IMR-90 (cell line): ENCODE results near the gene PLEKHF1. TPM values are rescaled to one million over a fixed set of nuclear protein-coding genes. Genes with fewer than 3 reads are reported as not detected.

Source experiments
- ATAC-seq: fragments of 200-7000 bp; cut with Tn5 transposase; 2 replicates; pipeline ENCODE4 v1.9.1; 2020; ENCODE audit warnings: low read depth, mild to moderate bottlenecking, moderate library complexity
- BruUV-seq: library from RNA; stranded (reverse); fragments of 400-500 nt; replicated peaks from 2 replicates; lab custom pipeline; 2021; lab: Mats Ljungman, UMichigan
- CTCF ChIA-PET: fragments of 300-600 bp; formaldehyde crosslinking; extraction: SDS; loops from one replicate; lab custom pipeline; 2021; ENCODE audit warnings: antibody characterized with exemption; lab: Yijun Ruan, JAX
- POLR2A ChIA-PET: fragments of 300-600 bp; sonication (Branson Sonifier 250); formaldehyde crosslinking; loops from one replicate; lab custom pipeline; 2022; ENCODE audit warnings: antibody characterized with exemption; ENCODE audit not compliant: unreplicated experiment; lab: Charles Lee
- DNase-seq: peaks from one replicate; pipeline ENCODE4 v3.0.0; 2013
- H2AFZ ChIP-seq: replicated peaks from 2 replicates; pipeline ENCODE3; 2013; ENCODE audit warnings: low read length, mild to moderate bottlenecking; ENCODE audit not compliant: poor library complexity
- H2AK5ac ChIP-seq: 2 replicates; pipeline ENCODE4 v1.6.1; 2013; ENCODE audit warnings: low read depth, low read length, inconsistent platforms
- H2AK9ac ChIP-seq: replicated peaks from 2 replicates; pipeline ENCODE3; 2013; ENCODE audit warnings: mild to moderate bottlenecking, low read depth, low read length, moderate library complexity; ENCODE audit not compliant: poor library complexity
- H2BK120ac ChIP-seq: 2 replicates; pipeline ENCODE4 v1.6.1; 2013; ENCODE audit warnings: low read depth, low read length, inconsistent platforms
- H2BK15ac ChIP-seq: 3 replicates; pipeline ENCODE4 v1.6.1; 2013; ENCODE audit warnings: low read depth, low read length, inconsistent platforms
- H2BK20ac ChIP-seq: 2 replicates; pipeline ENCODE4 v1.6.1; 2013; ENCODE audit warnings: low read depth, mild to moderate bottlenecking, inconsistent platforms, low read length, moderate library complexity
- H2BK5ac ChIP-seq: 2 replicates; pipeline ENCODE4 v1.6.1; 2013; ENCODE audit warnings: mild to moderate bottlenecking, low read depth, low read length, inconsistent platforms; ENCODE audit not compliant: poor library complexity, severe bottlenecking
- H3K14ac ChIP-seq: replicated peaks from 2 replicates; pipeline ENCODE4 v1.6.1; 2013; ENCODE audit warnings: low read depth, low read length, inconsistent platforms
- H3K18ac ChIP-seq: 2 replicates; pipeline ENCODE4 v1.6.1; 2013; ENCODE audit warnings: low read depth, low read length, control low read depth
- H3K23ac ChIP-seq: 2 replicates; pipeline ENCODE4 v1.6.1; 2013; ENCODE audit warnings: low read depth, low read length, inconsistent platforms
- H3K27ac ChIP-seq: 2 replicates; pipeline ENCODE4 v1.5.1; 2013; ENCODE audit warnings: mild to moderate bottlenecking, control low read depth, low read length; ENCODE audit not compliant: insufficient read depth
- H3K27me3 ChIP-seq: 2 replicates; pipeline ENCODE4 v1.6.1; 2013; ENCODE audit warnings: low read length; ENCODE audit not compliant: control insufficient read depth, insufficient read depth
- H3K36me3 ChIP-seq: 2 replicates; pipeline ENCODE4 v1.6.1; 2013; ENCODE audit warnings: low read length, mixed read lengths; ENCODE audit not compliant: control insufficient read depth, insufficient read depth
- H3K4ac ChIP-seq: 2 replicates; pipeline ENCODE4 v1.6.1; 2013; ENCODE audit warnings: low read depth, low read length, inconsistent platforms
- H3K4me1 ChIP-seq: 2 replicates; pipeline ENCODE4 v1.6.1; 2013; ENCODE audit warnings: low read length, mixed read lengths; ENCODE audit not compliant: control insufficient read depth, insufficient read depth
- H3K4me2 ChIP-seq: 2 replicates; pipeline ENCODE4 v1.6.1; 2013; ENCODE audit warnings: low read depth, mild to moderate bottlenecking, control low read depth, low read length, moderate library complexity
- H3K4me3 ChIP-seq: 2 replicates; pipeline ENCODE4 v1.5.1; 2013; ENCODE audit warnings: low read depth, mild to moderate bottlenecking, control low read depth, low read length, moderate library complexity; ENCODE audit not compliant: insufficient read depth
- H3K56ac ChIP-seq: 2 replicates; pipeline ENCODE4 v1.6.1; 2013; ENCODE audit warnings: low read length, inconsistent platforms; ENCODE audit not compliant: insufficient read depth; ENCODE audit errors: extremely low read depth
- H3K79me1 ChIP-seq, 2 experiments: 2 replicates each; pipeline ENCODE4 v1.6.1; 2013; ENCODE audit warnings: low read length in 2 of 2, inconsistent platforms in 1 of 2, low read depth in 1 of 2
- H3K9ac ChIP-seq: 2 replicates; pipeline ENCODE4 v1.6.1; 2013; ENCODE audit warnings: low read depth, low read length, control low read depth
- H3K9me1 ChIP-seq: 2 replicates; pipeline ENCODE4 v1.6.1; 2013; ENCODE audit warnings: low read length, inconsistent platforms; ENCODE audit not compliant: insufficient read depth
- H3K9me3 ChIP-seq: 2 replicates; pipeline ENCODE4 v1.6.1; 2013; ENCODE audit warnings: low read length; ENCODE audit not compliant: control insufficient read depth, insufficient read depth
- H4K20me1 ChIP-seq: 2 replicates; pipeline ENCODE4 v1.6.1; 2013; ENCODE audit warnings: low read length, inconsistent platforms; ENCODE audit not compliant: insufficient read depth
- H4K5ac ChIP-seq: 2 replicates; pipeline ENCODE4 v1.6.1; 2013; ENCODE audit warnings: mild to moderate bottlenecking, low read depth, low read length, control low read depth
- H4K8ac ChIP-seq, 2 experiments: 2 replicates each; pipeline ENCODE4 v1.6.1; 2013; ENCODE audit warnings: low read depth in 2 of 2, low read length in 2 of 2, control low read depth in 1 of 2, inconsistent platforms in 1 of 2
- H4K91ac ChIP-seq: 2 replicates; pipeline ENCODE4 v1.6.1; 2013; ENCODE audit warnings: low read depth, low read length, inconsistent platforms; ENCODE audit not compliant: insufficient read depth
- BHLHE40 ChIP-seq: fragments of 150-350 bp; IDR thresholded peaks from 2 replicates; pipeline ENCODE4 v1.6.1; 2016; ENCODE audit warnings: mild to moderate bottlenecking, low read depth, low read length
- CTCF ChIP-seq: conservative IDR thresholded peaks from 2 replicates; pipeline ENCODE4 v1.5.1; 2012; ENCODE audit warnings: mild to moderate bottlenecking, low read depth, low read length, improper control_type of control experiment
- ELK1 ChIP-seq: fragments of 150-350 bp; IDR thresholded peaks from 2 replicates; pipeline ENCODE4 v1.6.1; 2016; ENCODE audit warnings: low read depth, mild to moderate bottlenecking, low read length, moderate library complexity, borderline replicate concordance
- MAFK ChIP-seq: IDR thresholded peaks from 2 replicates; pipeline ENCODE4 v1.6.1; 2012; ENCODE audit warnings: low read depth, low read length, improper control_type of control experiment
- MAZ ChIP-seq: IDR thresholded peaks from 2 replicates; pipeline ENCODE4 v1.6.1; 2012; ENCODE audit warnings: low read depth, mild to moderate bottlenecking, low read length, improper control_type of control experiment, moderate library complexity, borderline replicate concordance
- MXI1 ChIP-seq: IDR thresholded peaks from 2 replicates; pipeline ENCODE4 v1.6.1; 2012; ENCODE audit warnings: low read depth, mild to moderate bottlenecking, low read length, moderate library complexity, borderline replicate concordance
- NFE2L2 ChIP-seq: fragments of 150-350 bp; IDR thresholded peaks from 2 replicates; pipeline ENCODE4 v1.6.1; 2016; ENCODE audit warnings: low read depth, mild to moderate bottlenecking, low read length
- POLR2A ChIP-seq: IDR thresholded peaks from 2 replicates; pipeline ENCODE4 v1.6.1; 2012; ENCODE audit warnings: mild to moderate bottlenecking, low read depth, low read length
- RCOR1 ChIP-seq: IDR thresholded peaks from 2 replicates; pipeline ENCODE4 v1.6.1; 2012; ENCODE audit warnings: mild to moderate bottlenecking, low read length, improper control_type of control experiment; ENCODE audit not compliant: insufficient replicate concordance
- SMC3 ChIP-seq: fragments of 150-350 bp; IDR thresholded peaks from 2 replicates; pipeline ENCODE4 v1.6.1; 2016; ENCODE audit warnings: low read depth, mild to moderate bottlenecking, antibody characterized with exemption, low read length, moderate library complexity
- USF2 ChIP-seq: fragments of 150-350 bp; IDR thresholded peaks from 2 replicates; pipeline ENCODE4 v1.6.1; 2017; ENCODE audit warnings: mild to moderate bottlenecking, antibody characterized with exemption, low read length, low read depth
- WGBS, 2 experiments: methylation state at CpG; one replicate each; pipeline versions ENCODE4 v1.1.5 to v1.1.7; 2013; ENCODE audit warnings: missing lambda C conversion rate in 2 of 2; ENCODE audit not compliant: insufficient read length in 1 of 2; ENCODE audit errors: extremely low coverage in 2 of 2; 5-methylcytosine and 5-hydroxymethylcytosine counted together
- dilution Hi-C: fragments of 300-500 bp; cut with HindIII; formaldehyde crosslinking; loops from one replicate; pipeline ENCODE4 v1.14.3; 2018; ENCODE audit warnings: low sequenced_read_pairs; ENCODE audit not compliant: unreplicated experiment
- in situ Hi-C: fragments of 300-500 bp; cut with MboI; formaldehyde crosslinking; loops from 3 replicates; pipeline ENCODE4 v1.14.3; 2019; ENCODE audit warnings: low sequenced_read_pairs, inconsistent platforms, mixed read lengths
- intact Hi-C: fragments of 100-400 bp; cut with micrococcal nuclease; formaldehyde crosslinking; loops from 2 replicates; pipeline ENCODE4 v1.10.0; 2022
- polyA plus RNA-seq, 3 experiments: library from polyadenylated mRNA; depleted of rRNA; stranded (reverse); fragments of >200 nt; gene quantifications; 2 replicates each; pipeline ENCODE4 v1.2.3, GENCODE V29; 2012; ENCODE audit warnings: low replicate concordance in 1 of 3
- total RNA-seq: library from RNA; depleted of rRNA; stranded (reverse); fragments of >200 nt; gene quantifications from 2 replicates; pipeline ENCODE4 v1.2.3, GENCODE V29; 2012

Gene PLEKHF1
- total and polyA plus RNA-seq, 2 of the 4 experiments (the other 2 are of a cell fraction): 5.0 to 6.6 TPM

GRCh38 chr19:29699861-29700260 lies 34.6 kb downstream of the PLEKHF1 start:
- Histone ChIP-seq H3K36me3 (peaks cover 21% of the 10 kb centered on the region), H3K4me2 (no peak overlapping the region), H3K27ac (no peak overlapping the region), H2AK5ac (no peak overlapping the region), H3K9me3 (no peaks in the 10 kb centered on the region), H3K4me1 (no peaks in the 10 kb centered on the region; the same call in 1 of the 2 replicates), H3K56ac (no peak overlapping the region), H3K23ac (no peak overlapping the region), H2BK20ac (no peak overlapping the region), H3K4me3 (no peak overlapping the region), H2BK5ac (no peak overlapping the region), H2AK9ac (no peak overlapping the region), H3K18ac (no peak overlapping the region), H4K5ac (no peak overlapping the region), H3K9me1 (no peaks in the 10 kb centered on the region), H3K4ac (no peak overlapping the region), H3K27me3 (no peaks in the 10 kb centered on the region), H3K14ac (no peak overlapping the region), H4K91ac (no peak overlapping the region), H2AFZ (no peak overlapping the region), H3K79me1 (no peaks in the 10 kb centered on the region; a peak in 2 of 4 replicates), H3K9ac (no peak overlapping the region), H4K8ac (no peak overlapping the region), H2BK15ac (no peak overlapping the region), H2BK120ac (no peak overlapping the region), H4K20me1 (0 out of 2 replicates have a peak, but pooled peaks cover 5% of the 10 kb centered on the region)
- dilution Hi-C loops: no loop called here
- in situ Hi-C loops: no loop called here
- TF ChIP-seq MAFK: no peak
- TF ChIP-seq USF2: no peak
- TF ChIP-seq ELK1: no peak
- no peak for TF ChIP-seq RCOR1
- no peak for TF ChIP-seq NFE2L2
- no peak for TF ChIP-seq BHLHE40
- TF ChIP-seq POLR2A: no peak
- TF ChIP-seq CTCF: no peak
- TF ChIP-seq MAZ: no peak
- TF ChIP-seq SMC3: no peak
- TF ChIP-seq MXI1: no peak
- no peak for DNase-seq
- ChIA-PET POLR2A (no interaction called here), CTCF (interaction anchor here (0.7 to 1.0 kb wide), 2 partner anchors 17 to 89 kb away, joined by 3 to 4 read pairs; no protein-coding TSS in a partner anchor)
- intact Hi-C loops: no loop called here
- ATAC-seq: no peak
- BruUV-seq: no TSS peak
- 70% methylated on average over 3 of the region's 5 CpGs; no CpG with 5 or more reads in 1 of the 2 experiments for WGBS, 2 experiments
